ENCODE data around the gene HOXB1.

DNA sequence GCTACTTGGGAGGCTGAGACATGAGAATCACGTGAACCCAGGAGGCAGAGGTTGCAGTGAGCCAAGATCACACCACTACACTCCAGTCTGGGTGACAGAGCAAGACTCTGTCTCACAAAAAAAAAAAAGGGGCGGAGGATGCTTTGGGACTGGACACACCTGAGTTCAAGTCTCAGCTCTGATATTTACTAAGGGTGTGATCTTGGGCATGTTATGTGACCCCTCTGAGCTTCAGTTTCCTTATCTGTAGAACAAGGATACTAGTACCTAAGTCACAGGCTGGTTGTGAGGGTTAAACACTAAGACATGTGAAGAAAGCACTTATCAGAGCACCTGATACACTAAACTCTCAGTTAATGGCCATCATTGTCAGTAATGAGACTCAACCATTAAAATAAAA lies 25.9 kb downstream of the HOXB1 start:
- TF ChIP-seq, protein P1, sequence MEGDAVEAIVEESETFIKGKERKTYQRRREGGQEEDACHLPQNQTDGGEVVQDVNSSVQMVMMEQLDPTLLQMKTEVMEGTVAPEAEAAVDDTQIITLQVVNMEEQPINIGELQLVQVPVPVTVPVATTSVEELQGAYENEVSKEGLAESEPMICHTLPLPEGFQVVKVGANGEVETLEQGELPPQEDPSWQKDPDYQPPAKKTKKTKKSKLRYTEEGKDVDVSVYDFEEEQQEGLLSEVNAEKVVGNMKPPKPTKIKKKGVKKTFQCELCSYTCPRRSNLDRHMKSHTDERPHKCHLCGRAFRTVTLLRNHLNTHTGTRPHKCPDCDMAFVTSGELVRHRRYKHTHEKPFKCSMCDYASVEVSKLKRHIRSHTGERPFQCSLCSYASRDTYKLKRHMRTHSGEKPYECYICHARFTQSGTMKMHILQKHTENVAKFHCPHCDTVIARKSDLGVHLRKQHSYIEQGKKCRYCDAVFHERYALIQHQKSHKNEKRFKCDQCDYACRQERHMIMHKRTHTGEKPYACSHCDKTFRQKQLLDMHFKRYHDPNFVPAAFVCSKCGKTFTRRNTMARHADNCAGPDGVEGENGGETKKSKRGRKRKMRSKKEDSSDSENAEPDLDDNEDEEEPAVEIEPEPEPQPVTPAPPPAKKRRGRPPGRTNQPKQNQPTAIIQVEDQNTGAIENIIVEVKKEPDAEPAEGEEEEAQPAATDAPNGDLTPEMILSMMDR (IDR thresholded peaks at IDR 0.05), result no peak
- TF ChIP-seq EZH2 (IDR thresholded peaks at IDR 0.05) (no peak), EZH2phosphoT487 (IDR thresholded peaks at IDR 0.05) (no peak)
